Bronchial smooth muscle cell (primary cell): ENCODE results near the gene TRPV4. TPM values are rescaled to one million over a fixed set of nuclear protein-coding genes. Genes with fewer than 3 reads are reported as not detected.

Experiments used
- total RNA-seq: library from RNA; depleted of rRNA; stranded (reverse); fragments of >200 nt; gene quantifications from 2 replicates; pipeline ENCODE4 v1.2.1, GENCODE V29; 2014

Gene TRPV4
- 1.1 and 2.4 TPM in 2 replicates for total RNA-seq

DNA sequence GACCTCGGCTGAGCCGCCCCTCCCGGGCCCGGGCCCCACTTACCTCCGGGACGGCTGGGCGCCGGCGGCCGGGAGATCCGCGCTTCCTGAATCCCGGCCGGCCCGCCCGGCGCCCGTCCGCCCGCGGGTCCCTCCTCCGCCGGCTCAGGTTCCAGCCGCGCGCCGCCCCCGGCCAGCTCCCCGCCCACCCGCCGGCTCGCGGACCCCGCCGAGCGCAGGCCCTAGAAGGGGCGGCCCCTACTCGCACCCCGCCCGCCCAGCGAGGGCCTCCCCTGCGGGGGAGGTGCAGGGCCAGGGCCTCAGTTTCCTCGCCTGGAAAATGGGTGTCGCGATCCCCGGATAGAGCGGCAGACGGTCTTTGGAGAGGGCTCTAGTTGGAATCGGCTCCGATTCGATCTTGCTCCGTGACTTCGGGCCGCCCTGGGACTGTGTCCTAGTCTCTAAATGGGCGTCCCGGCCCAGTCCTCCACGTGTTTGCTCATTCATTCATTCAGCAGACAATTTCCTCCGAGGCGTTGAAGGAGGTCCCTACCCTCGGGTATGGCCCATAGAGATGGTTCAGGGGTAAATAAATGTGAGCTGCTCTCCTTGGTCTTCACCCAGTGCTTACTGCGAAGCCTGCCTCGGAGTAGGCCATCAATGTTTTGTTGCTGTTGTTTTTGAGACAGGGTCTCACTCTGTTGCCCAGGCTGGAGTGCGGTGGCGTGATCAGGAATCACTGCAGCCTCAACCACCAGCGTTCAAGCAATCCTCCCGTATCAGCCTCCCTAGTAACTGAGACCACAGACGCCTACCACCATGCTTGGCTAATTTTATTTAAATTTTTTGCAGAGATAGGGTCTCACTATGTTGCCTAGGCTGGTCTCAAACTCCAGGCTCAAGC, at the start of gene TRPV4:
Gene TRPV4 (minus strand): TSS at position 92 of the 883 bp plus-strand sequence. CDS start 18,602 bp downstream, outside the sequence.

DNA sequence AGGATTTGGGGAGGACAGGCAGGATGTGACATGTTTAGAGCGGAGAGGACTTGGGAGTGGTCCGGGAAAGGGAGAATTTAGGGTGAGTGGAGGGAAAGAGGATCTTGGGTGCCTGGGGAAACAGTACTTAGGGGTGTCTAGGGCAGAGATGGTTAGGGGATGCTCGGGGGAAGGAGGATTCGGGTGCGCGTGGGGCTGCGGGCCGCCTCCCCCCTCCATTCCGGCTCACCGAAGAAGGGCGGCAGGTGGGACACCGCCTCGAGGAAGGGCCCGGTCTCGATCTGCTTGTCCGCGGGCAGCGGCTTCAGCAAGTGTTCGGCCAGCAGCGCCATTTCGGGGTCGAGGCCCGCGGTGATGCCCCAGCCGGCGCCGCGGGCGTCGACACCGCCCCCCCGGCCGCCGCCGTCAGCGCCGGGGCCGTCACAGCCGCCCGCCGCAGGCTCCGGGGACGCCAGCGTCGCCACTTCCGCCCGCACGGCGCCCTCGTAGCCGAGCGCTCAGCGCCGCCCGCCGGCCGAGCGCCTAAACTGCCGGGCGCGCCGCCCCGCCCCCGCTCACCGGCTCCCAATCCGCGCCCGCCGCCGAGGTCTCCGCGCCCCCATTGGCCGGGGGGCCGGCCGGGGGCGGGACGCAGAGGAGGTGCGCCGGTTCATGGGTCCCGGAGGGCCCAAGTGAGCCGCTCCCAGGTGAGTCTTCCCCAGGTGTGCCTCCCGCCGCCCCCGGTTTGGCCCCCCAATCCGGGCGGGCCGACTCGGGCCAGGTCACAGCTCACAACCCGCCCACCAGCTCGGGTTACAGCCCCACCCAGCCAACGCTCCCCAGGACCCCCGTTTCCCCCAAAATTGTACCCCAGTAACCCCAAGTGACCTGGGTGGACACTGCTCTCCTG, 47.1 kb upstream of the TRPV4 start, which contains the start of gene GLTP:
Gene GLTP (minus strand): TSS at position 499 of the 889 bp plus-strand sequence. CDS start 167 bp downstream, at position 332.

Other genes with a start within 250 kb of the TRPV4 start
- gene FAM222A, start 119.6 kb downstream of the TRPV4 start, total RNA-seq: under 0.01 and 0.09 TPM in 2 replicates
- 33.3 and 38.6 TPM in 2 replicates for gene GLTP, start 47.1 kb upstream of the TRPV4 start, total RNA-seq
- gene TCHP, start 66.9 kb upstream of the TRPV4 start, total RNA-seq: 7.4 and 9.8 TPM in 2 replicates
- gene GIT2, start 163.0 kb upstream of the TRPV4 start, total RNA-seq: 25.7 and 28.9 TPM in 2 replicates
- 36.1 and 57.4 TPM in 2 replicates for gene ANKRD13A, start 166.0 kb upstream of the TRPV4 start, total RNA-seq
- 14.5 and 18.4 TPM in 2 replicates for gene C12orf76, start 215.1 kb upstream of the TRPV4 start, total RNA-seq